Activated T-cell treated with anti-CD3 and anti-CD28 coated beads for 24 hours (primary cell): Measurements from ENCODE around the gene TTC28.
"Not testable (repeated sequence)": the region's sequence is repeated elsewhere in the genome, so short reads cannot be mapped to it uniquely, and the experiment has no call there.

Source experiments
- DNase-seq: peaks from one replicate; pipeline ENCODE4 v3.0.0-alpha.2; 2020; ENCODE audit warnings: low read depth

Gene TTC28

DNA sequence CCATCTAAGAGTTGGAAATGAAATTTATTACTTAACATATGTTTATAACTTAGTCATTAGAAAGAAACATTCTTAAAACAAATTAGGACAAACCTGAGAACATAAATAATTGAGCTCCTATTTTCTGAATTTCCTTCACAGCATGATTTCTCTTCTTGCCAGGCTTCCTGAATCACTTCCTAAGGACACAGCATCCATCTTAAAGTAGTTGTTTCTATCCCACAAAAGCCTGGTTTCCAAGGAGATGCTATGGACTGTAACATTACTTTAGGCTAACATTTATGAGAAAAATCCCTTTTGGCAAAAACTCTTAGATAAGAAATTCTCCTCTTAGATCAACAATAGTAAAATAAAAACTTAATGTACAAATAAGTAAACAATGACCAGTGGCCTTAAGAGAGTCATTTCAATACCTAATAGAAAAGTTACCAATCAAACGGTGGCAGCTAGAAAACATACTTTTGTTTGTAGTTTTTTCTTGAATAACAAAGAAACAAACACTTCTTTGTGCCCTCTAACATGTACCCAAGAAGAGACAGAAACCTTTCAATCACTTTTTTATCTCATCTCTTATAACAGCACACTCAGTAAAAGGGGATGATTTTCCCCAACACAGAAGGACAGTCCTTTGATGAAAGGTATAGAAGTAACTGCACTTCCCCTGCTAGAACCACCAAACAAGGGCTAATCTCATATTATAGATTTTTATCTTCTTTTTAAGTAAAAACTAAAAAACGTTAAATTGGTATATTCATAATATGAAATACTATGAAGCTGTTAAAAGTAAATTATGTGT lies 74.5 kb downstream of the TTC28 start:
- no peak for DNase-seq

DNA sequence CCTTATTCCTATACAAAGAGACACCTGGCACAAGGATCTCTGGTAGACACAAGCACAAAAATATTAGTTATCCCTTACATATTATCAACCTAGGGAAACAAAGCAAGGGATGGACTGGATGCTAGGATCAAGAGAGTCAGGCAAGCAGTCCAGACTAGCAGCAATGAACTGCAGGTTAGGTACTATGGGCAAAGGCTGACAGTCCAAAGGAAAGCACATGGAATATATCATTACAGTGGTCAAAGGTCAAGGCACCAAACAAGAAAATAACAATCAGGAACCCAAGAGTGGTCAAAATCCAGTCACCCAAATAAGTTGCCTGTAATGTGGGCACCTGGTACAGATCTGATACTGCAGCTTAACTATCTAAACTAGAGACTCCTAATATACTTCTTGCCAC lies 77.7 kb downstream of the TTC28 start:
- no peak for DNase-seq

DNA sequence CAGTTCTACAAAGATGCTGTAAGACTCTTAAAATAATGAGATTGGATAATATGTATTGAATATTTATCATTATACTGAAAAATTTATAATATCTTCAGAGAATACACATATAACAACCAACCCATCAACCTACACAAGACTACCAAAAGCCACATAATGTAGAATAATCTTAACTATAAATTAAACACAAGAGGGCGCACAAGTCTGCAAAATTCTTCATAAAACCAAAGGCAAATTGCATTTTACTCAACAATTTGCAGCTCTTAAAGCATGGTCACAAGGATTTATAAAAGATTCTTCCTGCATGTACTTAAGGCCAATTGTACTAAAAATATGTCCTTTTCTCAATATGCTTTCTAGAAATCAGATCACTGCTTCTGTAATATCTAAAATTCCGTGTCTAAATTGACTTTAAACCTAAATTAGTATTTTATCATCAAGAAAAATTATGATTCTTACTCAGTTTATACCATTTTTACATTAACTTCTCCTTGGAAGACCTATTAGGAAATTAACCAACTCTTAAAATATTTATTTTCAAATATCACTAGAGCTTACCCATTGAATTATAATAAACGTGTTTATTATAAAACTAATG lies 79.0 kb downstream of the TTC28 start:
- no peak for DNase-seq

DNA sequence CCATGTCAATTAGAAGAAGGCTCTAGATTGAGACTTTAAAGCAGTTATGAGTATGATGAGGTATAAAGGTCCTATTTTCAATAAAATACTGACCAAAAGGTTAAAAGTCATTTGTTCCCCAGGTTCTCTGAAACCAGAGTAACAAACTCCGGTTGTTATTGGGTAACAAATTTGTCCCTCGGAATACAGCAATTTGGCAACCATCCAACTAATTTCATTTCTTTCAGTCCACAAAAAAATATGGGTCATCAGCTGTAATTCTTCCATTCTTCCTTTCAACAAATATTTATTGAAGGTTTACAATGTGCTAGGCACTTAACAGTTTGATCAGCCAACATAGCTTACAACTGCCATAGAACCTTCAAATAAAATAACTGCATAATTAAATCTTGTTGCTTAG lies 79.9 kb downstream of the TTC28 start:
- DNase-seq: no peak

DNA sequence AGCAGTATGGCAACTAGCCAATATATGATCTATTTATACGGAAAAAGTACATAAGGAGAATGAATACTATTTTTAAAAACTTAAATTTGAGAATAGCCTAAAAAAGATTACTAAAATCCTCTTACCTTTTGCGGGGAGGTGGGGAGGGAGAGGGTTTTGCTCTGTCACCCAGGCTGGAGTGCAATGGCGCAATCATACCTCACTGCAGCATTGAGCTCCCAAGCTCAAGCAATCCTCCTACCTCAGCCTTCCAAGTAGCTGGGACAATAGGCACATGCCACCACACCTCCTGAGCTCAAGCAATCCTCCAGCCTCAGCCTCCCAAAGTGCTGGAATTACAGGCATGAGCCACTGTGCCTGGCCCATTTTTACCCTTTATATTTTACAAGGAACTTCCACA lies 82.0 kb downstream of the TTC28 start:
- DNase-seq: no peak

DNA sequence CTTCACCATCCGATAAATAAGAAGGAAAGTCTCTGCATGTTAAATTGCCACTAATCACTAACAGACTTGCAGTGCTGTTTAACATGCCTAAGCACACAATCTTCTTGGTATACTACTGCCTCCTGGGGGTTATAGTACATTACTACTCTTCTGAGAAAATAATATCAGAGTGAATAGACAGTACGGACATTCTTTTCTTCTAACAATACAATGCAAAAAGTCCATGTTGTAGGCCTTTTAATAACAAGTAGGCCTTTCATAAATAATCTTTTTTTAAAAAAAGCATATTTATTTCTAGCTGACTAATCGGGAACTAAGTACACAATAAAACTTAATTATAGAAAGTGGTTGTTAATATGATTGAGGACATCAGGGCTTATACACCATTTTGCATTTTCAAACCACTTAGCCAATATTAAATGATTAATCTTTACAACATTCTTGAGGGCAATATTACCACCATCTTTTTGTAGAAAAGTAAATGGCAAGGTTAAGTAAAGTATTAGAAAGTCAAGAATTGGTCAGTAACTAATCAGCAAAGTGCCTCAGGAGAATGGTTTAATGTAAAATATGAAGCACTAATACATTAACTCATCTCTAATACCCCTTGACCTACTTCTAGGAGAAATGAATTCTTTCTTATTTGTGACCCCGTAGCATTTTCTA lies 84.7 kb downstream of the TTC28 start:
- no peak for DNase-seq

DNA sequence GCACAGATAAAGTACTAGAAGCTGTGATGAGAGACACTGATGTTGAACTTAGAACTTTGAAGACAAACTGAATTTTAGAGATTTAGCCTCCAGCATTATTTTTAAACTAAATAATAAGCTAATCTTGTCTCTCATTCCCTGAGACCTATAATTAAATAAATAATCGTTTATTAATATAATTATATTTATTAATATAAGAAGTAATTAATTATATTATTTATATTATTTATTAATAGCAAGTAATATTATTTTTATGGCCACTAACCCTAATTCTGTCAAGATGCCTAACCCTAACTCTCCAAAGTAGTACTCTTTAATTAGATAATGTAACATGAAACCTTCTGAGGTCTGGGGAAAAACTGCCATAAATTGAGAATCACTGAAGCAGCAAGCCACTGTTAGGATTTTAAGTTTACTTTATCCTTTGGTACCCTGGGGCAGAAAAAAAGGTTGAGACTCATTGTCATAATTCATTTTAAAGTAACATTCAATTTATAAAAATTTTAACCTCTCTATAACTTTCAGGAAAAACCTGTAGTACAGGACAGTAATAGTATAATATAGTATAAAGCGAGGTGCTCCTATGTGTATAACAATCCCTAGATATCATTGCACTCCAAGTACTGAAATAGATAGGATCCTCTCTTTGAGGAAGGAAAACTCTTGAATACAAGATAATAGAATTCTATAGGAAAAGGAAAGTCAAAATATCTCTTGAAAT lies 85.4 kb downstream of the TTC28 start:
- DNase-seq: no peak

DNA sequence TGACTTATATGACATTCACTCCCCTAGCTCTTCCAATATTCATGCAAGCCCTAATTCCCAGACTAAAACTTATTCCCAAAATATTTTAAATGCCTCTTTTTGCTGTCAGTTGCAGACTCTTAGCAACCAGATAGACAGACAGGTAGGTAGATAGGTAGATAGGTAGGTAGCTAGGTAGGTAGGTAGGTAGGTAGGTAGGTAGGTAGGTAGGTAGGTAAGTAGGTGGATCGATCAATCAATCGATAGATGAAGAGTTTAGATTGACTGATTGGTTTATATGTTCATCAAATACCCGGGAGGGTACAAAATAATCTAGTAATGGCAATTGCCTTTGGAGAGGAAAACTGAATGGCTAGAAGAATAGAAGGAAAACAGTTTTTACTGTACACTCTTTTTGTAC lies 86.3 kb downstream of the TTC28 start:
- DNase-seq: no peak

DNA sequence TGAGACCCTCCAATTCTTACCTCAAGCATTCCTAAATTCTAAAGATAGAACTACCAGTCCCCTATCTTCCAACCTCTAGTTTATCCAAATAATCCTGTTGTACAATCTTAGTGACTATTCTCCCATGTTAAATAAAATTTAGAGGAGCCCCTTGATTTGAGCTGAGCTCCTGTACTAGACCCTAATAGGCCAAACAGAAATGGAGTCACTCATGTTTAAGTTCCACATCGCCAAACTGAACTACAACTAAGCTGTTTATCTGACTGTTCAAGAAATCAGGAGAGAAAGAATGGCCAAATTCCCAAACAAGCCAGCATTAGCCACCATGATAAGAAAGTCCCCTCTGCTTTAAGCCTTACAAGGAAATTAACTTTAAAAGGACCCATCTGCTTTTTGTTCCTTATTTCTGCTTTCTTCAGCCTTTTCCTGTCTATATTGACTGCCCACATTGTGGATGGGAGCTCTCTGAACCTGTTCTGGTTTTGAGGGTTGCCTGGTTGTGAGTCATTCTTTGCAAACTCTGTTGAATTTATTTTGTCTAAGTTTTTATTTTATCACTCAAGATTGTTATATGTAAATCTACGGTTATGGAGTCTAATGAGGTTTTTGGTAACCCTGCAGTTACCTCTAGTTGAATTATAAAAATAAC lies 90.4 kb downstream of the TTC28 start:
- no peak for DNase-seq

DNA sequence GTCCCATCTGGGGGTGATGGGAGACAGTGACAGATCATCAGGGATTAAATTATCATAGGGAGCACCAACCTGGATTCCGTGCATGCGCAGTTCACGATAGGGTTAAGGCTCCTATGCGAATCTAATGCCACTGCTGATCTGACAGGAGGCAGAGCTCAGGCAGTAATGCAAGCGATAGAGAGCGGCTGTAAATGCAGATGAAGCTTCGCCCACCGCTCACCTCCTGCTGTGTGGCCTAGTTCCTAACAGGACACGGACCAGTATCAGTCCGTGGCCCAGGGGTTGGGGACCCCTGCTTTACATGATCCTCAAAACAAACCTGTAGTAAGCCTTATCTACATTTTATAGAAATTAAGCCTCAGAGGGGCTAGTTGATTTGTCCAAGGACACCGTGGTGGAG lies 94.3 kb downstream of the TTC28 start:
- DNase-seq: no peak

DNA sequence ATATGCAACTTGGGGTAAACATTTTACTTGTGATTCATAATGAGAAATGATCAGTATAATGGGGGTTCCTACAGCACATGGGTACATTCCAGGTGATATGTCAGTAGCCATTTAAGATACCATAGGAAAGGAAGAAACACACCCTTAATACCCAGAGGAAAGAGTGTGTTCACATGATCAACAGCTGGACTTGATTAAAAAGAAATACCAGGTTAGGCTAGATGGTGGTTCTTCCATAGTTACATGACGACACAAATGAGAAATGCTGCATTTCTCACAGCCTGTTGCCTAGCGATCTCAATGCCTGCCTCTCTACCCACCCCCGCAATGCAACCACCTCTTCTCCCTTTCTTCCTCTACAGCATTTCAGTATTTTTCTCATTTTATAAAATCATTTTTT lies 96.8 kb downstream of the TTC28 start:
- DNase-seq: no peak

DNA sequence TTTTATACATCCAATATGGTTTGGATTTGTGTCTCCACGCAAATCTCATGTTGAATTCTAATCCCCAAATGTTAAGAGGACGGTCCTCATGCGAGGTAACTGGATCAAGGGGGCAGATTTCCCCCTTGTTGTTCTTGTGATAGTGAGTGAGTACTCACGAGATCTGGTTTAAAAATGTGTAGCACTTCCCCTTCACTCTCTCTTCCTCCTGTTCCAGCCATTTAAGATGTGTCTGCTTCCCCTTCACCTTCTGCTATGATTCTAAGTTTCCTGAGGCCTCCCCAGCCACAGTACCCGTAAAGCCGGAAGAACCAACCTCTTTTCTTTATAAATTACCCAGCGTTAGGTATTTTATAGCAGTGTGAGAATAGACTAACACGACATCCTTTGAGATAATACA lies 98.6 kb downstream of the TTC28 start:
- DNase-seq: no peak

DNA sequence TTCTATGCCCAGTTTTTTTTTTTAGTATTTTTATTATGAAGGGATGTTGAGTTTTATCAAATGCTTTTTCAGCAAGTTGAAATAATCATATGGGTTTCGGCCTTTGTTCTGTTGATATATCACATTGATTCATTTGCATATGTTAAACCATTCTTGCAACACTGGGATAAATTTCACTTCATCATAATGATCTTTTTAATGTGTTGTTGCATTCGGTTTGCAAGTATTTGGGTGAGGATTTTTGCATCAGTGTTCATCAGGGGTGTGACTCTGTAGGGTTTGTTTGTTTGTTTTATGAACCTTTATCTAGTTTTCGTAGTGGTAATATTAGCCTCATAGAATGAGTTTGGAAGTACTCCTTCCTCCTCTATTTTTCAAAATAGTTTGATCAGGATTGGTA lies 103.5 kb downstream of the TTC28 start:
- DNase-seq: no peak

DNA sequence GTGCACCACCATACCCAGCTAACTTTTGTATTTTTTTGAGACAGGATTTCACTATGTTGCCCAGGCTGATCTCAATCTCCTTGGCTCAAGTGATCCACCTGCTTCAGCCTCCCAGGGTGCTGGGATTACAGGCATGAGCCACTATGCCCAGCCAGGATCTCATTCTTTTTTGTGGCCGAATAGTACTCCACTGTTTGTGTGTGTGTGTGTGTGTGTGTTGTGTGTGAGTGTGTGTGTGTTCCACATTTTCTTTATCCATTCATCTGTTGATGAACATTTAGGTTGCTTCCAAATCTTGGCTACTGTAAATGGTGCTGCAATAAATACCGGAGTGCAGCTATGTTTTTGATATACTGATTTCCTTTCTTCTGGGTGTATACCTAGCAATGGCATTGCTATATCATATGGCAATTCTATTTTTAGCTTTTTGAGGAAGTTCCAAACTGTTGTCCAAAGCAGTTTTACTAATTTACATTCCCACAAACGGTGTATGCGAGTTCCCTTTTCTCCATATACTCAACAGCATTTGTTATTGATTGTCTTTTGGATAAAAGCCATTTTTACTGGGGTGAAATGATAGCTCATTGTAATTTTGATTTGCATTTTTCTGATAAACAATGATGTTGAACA lies 105.4 kb downstream of the TTC28 start:
- no peak for DNase-seq

DNA sequence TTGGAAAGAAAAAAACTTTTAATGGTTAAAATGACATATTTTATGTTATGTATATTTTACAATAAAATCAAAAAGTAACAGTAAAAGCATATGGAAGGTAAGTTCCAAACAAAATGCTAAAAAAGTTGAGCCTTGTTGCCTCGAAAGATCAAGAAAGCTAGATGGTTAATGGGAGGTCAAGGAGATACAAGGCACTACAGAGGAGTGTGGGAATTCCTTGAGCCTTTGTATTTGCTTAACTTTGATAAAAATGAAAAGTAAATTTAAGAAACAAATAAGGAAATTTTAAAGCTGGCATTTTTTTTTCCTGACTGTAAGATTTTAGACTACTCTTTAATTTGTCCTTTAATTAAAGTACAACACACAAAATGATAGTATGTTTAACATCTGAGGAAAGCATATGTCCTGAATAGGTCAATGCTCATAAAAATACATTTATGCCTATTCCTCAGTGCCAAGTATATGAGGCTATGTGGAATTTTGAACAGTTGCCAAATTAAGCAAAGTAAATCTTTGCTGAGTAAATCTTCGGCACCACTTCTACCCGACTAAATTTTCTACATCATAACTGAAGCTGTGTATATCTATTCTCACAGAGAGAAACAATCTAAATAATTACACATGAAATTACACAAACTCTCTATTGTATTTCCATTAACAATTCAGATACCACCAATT lies 108.8 kb downstream of the TTC28 start:
- DNase-seq: no peak

DNA sequence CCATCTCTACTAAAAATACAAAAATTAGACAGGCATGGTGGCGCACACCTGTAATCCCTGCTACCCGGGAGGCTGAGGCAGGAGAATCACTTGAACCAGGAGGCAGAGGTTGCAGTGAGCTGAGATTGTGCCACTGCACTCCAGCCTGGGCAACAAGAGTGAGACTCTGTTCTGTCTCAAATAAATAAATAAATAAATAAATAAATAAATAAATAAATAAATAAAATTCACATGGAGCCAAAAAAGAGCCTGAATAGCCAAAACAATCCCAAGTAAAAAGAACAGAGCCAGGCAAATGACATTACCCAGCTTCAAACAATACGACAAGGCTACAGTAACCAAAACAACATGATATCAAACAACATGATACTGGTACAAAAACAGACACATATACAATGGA lies 110.7 kb downstream of the TTC28 start:
- DNase-seq: not testable (repeated sequence)

DNA sequence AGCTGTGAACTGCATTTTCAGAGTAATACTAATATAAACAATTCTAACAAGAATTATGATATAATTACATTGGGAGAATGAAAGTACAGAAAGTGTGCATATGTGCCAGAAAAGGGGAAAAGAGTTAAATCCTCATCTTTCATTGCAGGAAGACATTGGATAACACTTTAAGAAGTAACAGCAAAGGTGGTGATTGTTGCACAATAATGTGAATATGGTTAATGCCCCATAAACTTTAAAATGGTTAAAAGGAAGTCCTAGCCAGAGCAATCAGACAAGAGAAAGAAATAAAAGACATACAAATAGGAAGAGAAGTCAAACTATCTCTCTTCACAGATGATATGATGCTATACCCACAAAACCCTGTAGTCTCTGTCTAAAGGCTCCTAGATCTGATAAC lies 111.5 kb downstream of the TTC28 start:
- DNase-seq: no peak

DNA sequence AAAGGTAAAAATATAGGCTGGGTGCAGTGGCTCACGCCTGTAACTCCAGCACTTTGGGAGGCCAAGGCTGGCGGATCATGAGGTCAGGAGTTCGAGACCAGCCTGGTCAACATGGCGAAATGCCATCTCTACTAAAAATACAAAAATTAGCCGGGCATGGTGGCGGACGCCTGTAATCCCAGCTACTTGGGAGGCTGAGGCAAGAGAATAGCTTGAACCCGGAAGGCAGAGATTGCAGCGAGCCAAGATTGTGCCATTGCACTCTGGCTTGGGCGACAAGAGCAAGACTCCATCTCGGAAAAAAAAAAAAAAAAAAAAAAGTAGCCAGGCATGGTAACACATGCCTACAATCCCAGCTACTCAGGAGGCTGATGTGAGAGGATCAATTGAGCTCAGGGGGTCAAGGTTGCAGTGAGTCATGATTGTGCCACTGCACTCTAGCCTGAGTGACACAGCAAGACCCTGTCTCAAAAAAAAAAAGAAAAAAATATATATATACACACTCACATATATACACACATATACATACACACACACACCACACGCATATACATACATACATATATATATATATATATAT lies 112.6 kb downstream of the TTC28 start:
- not testable (repeated sequence) for DNase-seq

DNA sequence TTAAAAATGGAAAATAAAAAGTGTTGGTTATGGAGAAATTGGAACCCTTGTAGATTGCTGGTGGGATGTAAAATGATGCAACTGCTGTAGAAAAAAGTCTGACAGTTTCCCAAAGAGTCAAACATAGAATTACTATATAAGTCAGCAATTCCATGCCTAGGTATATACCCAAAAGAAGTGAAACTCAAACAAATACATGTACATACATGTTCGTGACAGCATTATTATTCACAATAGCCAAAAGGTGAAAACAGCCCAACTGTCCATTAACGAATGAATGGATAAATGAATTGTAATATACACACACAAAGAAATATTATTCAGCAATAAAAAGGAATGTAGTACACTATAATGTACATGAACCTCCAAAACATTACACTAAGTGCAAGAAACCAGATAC lies 116.0 kb downstream of the TTC28 start:
- DNase-seq: no peak

DNA sequence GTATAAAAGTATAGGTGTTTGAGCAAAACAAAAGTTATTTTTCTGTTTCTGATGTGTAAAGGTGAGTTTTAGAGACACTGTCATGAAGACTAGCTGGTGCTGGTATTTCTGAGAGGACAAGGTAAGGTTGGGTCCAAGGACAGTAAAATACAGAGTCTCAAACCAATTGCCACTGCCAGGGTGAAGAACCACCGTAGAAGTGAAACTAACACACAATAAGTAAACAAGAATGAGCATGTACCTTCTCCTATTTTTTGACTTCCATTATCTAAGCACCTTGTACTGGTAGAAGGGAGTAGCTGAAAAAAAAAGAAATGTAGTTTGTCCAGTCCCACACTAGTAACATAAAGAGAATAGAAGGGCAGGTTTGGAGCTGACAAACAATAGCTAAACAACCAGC lies 117.3 kb downstream of the TTC28 start:
- DNase-seq: no peak

DNA sequence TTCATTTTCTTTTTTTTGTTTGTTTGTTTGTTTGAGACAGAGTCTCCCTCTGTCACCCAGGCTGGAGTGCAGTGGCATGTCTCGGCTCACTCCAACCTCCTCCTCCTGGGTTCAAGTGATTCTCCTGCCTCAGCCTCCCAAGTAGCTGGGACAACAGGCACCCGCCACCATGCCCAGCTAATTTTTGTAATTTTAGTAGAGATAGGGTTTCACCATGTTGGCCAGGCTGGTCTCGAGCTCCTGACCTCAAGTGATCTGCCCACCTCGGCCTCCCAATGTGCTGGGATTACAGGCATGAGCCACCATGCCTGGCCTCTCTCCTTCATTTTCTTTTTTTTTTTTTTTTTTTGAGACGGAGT lies 118.9 kb downstream of the TTC28 start:
- DNase-seq: not testable (repeated sequence)
